Measurements from ENCODE around the gene FDX2. TPM values are rescaled to one million over a fixed set of nuclear protein-coding genes. Genes with fewer than 3 reads are reported as not detected.

FDX2 gene
- total RNA-seq, 3 donors from 2014 or later (not counting 1 experiment from before 2014, with no cell fraction given), result 1.7 to 4.1 (median 4.0) TPM

- Histone ChIP-seq H3K4me1 (ENCODE audit: control insufficient read depth, insufficient read depth, low read length) (peaks cover 12% of the 10 kb centered on the region), H3K36me3 (ENCODE audit: control insufficient read depth, insufficient read depth, low read length) (peaks cover 51% of the 10 kb centered on the region), H3K27ac (ENCODE audit: low read length) (no peak overlapping the region), H3K4me3 (ENCODE audit: low read length) (no peak overlapping the region), H3K27me3 (ENCODE audit: control insufficient read depth, insufficient read depth, low read length) (no peaks in the 10 kb centered on the region), H3K9me3 (ENCODE audit: control insufficient read depth, insufficient read depth, low read length) (no peaks in the 10 kb centered on the region)
- TF ChIP-seq CTCF (IDR thresholded peaks at IDR 0.05), result no peak
- no peaks in the 10 kb centered on the region for H3K27me3 Mint-ChIP-seq (ENCODE audit: low read depth in 2 of 2)
- WGBS (ENCODE audit: insufficient coverage), result 94% methylated on average over 15 of the region's 15 CpGs
- DNase-seq (peak in 1 of 2 donors; percentile 1), ATAC-seq (no peak)
- H3K4me1 Mint-ChIP-seq, result peaks cover 6 to 36% of the 10 kb centered on the region in 2 donors
- no peaks in the 10 kb centered on the region for H3K9me3 Mint-ChIP-seq
- H3K36me3 Mint-ChIP-seq, result no peaks in the 10 kb centered on the region
- intact Hi-C loops (cut with micrococcal nuclease), result no loop called here
- H3K27ac Mint-ChIP-seq, result no peak overlapping the region
- no peak overlapping the region for H3K4me3 Mint-ChIP-seq
Measured at GRCh38 chr19:10317857-10318462, 2.1 kb upstream of the FDX2 start.

GRCh38 chr19:10317045-10317856 is 1.4 kb upstream of the FDX2 start:
- H3K27ac Mint-ChIP-seq, result peak overlapping the region in 1 of 2 donors; percentile 91

GRCh38 chr19:10316229-10317044 is 622 bp upstream of the FDX2 start:
- intact Hi-C loops (cut with micrococcal nuclease), result no loop called here
- Mint-ChIP-seq H3K4me3 (peak overlapping the region; percentile 83), H3K9me3 (no peaks in the 10 kb centered on the region), H3K36me3 (no peaks in the 10 kb centered on the region), H3K4me1 (peaks cover 6 to 31% of the 10 kb centered on the region in 2 donors), H3K27ac (peak overlapping the region; percentile 90 to 91), H3K27me3 (ENCODE audit: low read depth in 2 of 2) (no peaks in the 10 kb centered on the region)
- Histone ChIP-seq H3K9me3 (ENCODE audit: control insufficient read depth, insufficient read depth, low read length) (no peaks in the 10 kb centered on the region), H3K27ac (ENCODE audit: low read length) (peak overlapping the region; percentile 19), H3K36me3 (ENCODE audit: control insufficient read depth, insufficient read depth, low read length) (peaks cover 36% of the 10 kb centered on the region), H3K27me3 (ENCODE audit: control insufficient read depth, insufficient read depth, low read length) (no peaks in the 10 kb centered on the region), H3K4me3 (ENCODE audit: low read length) (no peak overlapping the region), H3K4me1 (ENCODE audit: control insufficient read depth, insufficient read depth, low read length) (peaks cover 12% of the 10 kb centered on the region)
- ATAC-seq (peak in 1 of 3 donors; percentile 3), DNase-seq (no peak)
- no peak for TF ChIP-seq CTCF (IDR thresholded peaks at IDR 0.05)
- 88% methylated on average over 16 of the region's 19 CpGs for WGBS (ENCODE audit: insufficient coverage)

More at GRCh38 chr19:10317045-10317856, 1.4 kb upstream of the FDX2 start:
- Mint-ChIP-seq H3K4me3 (no peak overlapping the region), H3K36me3 (no peaks in the 10 kb centered on the region), H3K4me1 (peaks cover 6 to 36% of the 10 kb centered on the region in 2 donors), H3K9me3 (no peaks in the 10 kb centered on the region), H3K27me3 (ENCODE audit: low read depth in 2 of 2) (no peaks in the 10 kb centered on the region)
- Histone ChIP-seq H3K36me3 (ENCODE audit: control insufficient read depth, insufficient read depth, low read length) (peaks cover 44% of the 10 kb centered on the region), H3K4me1 (ENCODE audit: control insufficient read depth, insufficient read depth, low read length) (peaks cover 12% of the 10 kb centered on the region), H3K27me3 (ENCODE audit: control insufficient read depth, insufficient read depth, low read length) (no peaks in the 10 kb centered on the region), H3K27ac (ENCODE audit: low read length) (no peak overlapping the region), H3K4me3 (ENCODE audit: low read length) (no peak overlapping the region), H3K9me3 (ENCODE audit: control insufficient read depth, insufficient read depth, low read length) (no peaks in the 10 kb centered on the region)
- ATAC-seq (no peak), DNase-seq (peak in 1 of 2 donors; percentile 4)
- 91% methylated on average over 29 of the region's 29 CpGs for WGBS (ENCODE audit: insufficient coverage)
- intact Hi-C loops (cut with micrococcal nuclease), result no loop called here
- no peak for TF ChIP-seq CTCF (IDR thresholded peaks at IDR 0.05)

Data from natural killer cell (primary cell).